DMS53 treated with DMSO at 0.1 percent for 48 hours (cell line): Measurements from ENCODE around the gene SLC7A1.

Experiments
- DNase-seq: peaks from one replicate; lab custom pipeline; 2025; ENCODE audit not compliant: unreplicated experiment; lab: John Stamatoyannopoulos, UW

The SLC7A1 gene

GRCh38 chr13:29532821-29533220 lies 62.7 kb downstream of the SLC7A1 start:
- no peak for DNase-seq

GRCh38 chr13:29532116-29532515 lies 63.4 kb downstream of the SLC7A1 start:
- no peak for DNase-seq

GRCh38 chr13:29530901-29531300 lies 64.6 kb downstream of the SLC7A1 start:
- no peak for DNase-seq

- DNase-seq, result no peak
These were observed 65.7 kb downstream of the SLC7A1 start for GRCh38 chr13:29529754-29530153.

GRCh38 chr13:29527916-29528315 lies 67.6 kb downstream of the SLC7A1 start:
- no peak for DNase-seq

GRCh38 chr13:29527511-29527910 lies 68.0 kb downstream of the SLC7A1 start:
- DNase-seq, result no peak

GRCh38 chr13:29526741-29527140 lies 68.7 kb downstream of the SLC7A1 start:
- no peak for DNase-seq

- no peak for DNase-seq
These were observed 69.7 kb downstream of the SLC7A1 start for GRCh38 chr13:29525757-29526156.

- DNase-seq, result no peak
These were observed 70.8 kb downstream of the SLC7A1 start for GRCh38 chr13:29524641-29525040.

GRCh38 chr13:29524176-29524575 lies 71.3 kb downstream of the SLC7A1 start:
- DNase-seq, result no peak

- DNase-seq, result no peak
These were observed 72.1 kb downstream of the SLC7A1 start for GRCh38 chr13:29523199-29523961.

- DNase-seq, result no peak
These were observed 73.3 kb downstream of the SLC7A1 start for GRCh38 chr13:29522044-29522685.

GRCh38 chr13:29521336-29521735 lies 74.2 kb downstream of the SLC7A1 start:
- DNase-seq, result no peak

- no peak for DNase-seq
These were observed 74.8 kb downstream of the SLC7A1 start for GRCh38 chr13:29520671-29521070.

- DNase-seq, result no peak
These were observed 75.6 kb downstream of the SLC7A1 start for GRCh38 chr13:29519921-29520320.

- no peak for DNase-seq
These were observed 78.6 kb downstream of the SLC7A1 start for GRCh38 chr13:29516880-29517279.

GRCh38 chr13:29516012-29516411 lies 79.5 kb downstream of the SLC7A1 start:
- DNase-seq, result no peak

GRCh38 chr13:29515372-29515771 lies 80.1 kb downstream of the SLC7A1 start:
- no peak for DNase-seq

- no peak for DNase-seq
These were observed 80.7 kb downstream of the SLC7A1 start for GRCh38 chr13:29514720-29515310.

GRCh38 chr13:29513981-29514719 lies 81.3 kb downstream of the SLC7A1 start:
- DNase-seq, result no peak
